ENCODE results near the gene YBX1. TPM values are rescaled to one million over a fixed set of nuclear protein-coding genes. Genes with fewer than 3 reads are reported as not detected.

The YBX1 gene
- total and polyA plus RNA-seq, 2 of the 13 experiments (the other 11 are each of a cell fraction or from before 2014, with no cell fraction given), result 339 to 628 TPM

GRCh38 chr1:42746436-42747105, 64.4 kb downstream of the YBX1 start:
- TF ChIP-seq DRAP1 (CRISPR knock-in tag; IDR thresholded peaks at IDR 0.05), result no peak
- no peak for TF ChIP-seq KAT8 (CRISPR knock-in tag; IDR thresholded peaks at IDR 0.05)
- TF ChIP-seq ZNF558 (CRISPR knock-in tag; IDR thresholded peaks at IDR 0.05; ENCODE audit: borderline replicate concordance), result no peak
- TF ChIP-seq NR2F2 (IDR thresholded peaks at IDR 0.05; ENCODE audit: borderline replicate concordance, low read depth), result no peak
- no peak for TF ChIP-seq POLR2G (IDR thresholded peaks at IDR 0.05; ENCODE audit: low read depth, low read length)
- TF ChIP-seq SALL1 (CRISPR knock-in tag; IDR thresholded peaks at IDR 0.05), result no peak
- no peak for TF ChIP-seq THRA (CRISPR knock-in tag; IDR thresholded peaks at IDR 0.05; ENCODE audit: borderline replicate concordance)
- no peak for TF ChIP-seq ZFP91 (CRISPR knock-in tag; IDR thresholded peaks at IDR 0.05; ENCODE audit: borderline replicate concordance)
- no peak for TF ChIP-seq ZNF674 (CRISPR knock-in tag; IDR thresholded peaks at IDR 0.05; ENCODE audit: low read depth)
- no peak for TF ChIP-seq ZNF34 (CRISPR knock-in tag; IDR thresholded peaks at IDR 0.05; ENCODE audit: borderline replicate concordance)
- TF ChIP-seq ZNF503 (CRISPR knock-in tag; IDR thresholded peaks at IDR 0.05), result no peak
- TF ChIP-seq KLF6 (CRISPR knock-in tag; IDR thresholded peaks at IDR 0.05), result no peak
- no peak for TF ChIP-seq ZNF292 (CRISPR knock-in tag; IDR thresholded peaks at IDR 0.05; ENCODE audit: borderline replicate concordance, low read depth)
- no peak for TF ChIP-seq CBFB (CRISPR knock-in tag; IDR thresholded peaks at IDR 0.05)
- TF ChIP-seq GATAD2A (CRISPR knock-in tag; IDR thresholded peaks at IDR 0.05), result no peak
- no peak for TF ChIP-seq KDM5A (IDR thresholded peaks at IDR 0.05; ENCODE audit: borderline replicate concordance, low read length)
- TF ChIP-seq FOXP1 (IDR thresholded peaks at IDR 0.05), result no peak
- TF ChIP-seq FOXP1 (CRISPR knock-in tag; IDR thresholded peaks at IDR 0.05), result no peak
- no peak for TF ChIP-seq ONECUT2 (CRISPR knock-in tag; IDR thresholded peaks at IDR 0.05)
- TF ChIP-seq REPIN1 (CRISPR knock-in tag; IDR thresholded peaks at IDR 0.05; ENCODE audit: borderline replicate concordance, low read depth), result no peak
- Histone ChIP-seq H3K4me2 (ENCODE audit: low read depth, low read length) (no peak overlapping the region), H2AFZ (ENCODE audit: low read length) (no peak overlapping the region), H3K27ac (ENCODE audit: extremely low read length, insufficient read depth, low read length) (no peak overlapping the region), H3K4me1 (ENCODE audit: insufficient read depth, low read length) (peaks cover 21% of the 10 kb centered on the region), H4K20me1 (ENCODE audit: insufficient read depth, low read length) (no peaks in the 10 kb centered on the region), H3K36me3 (replicated peaks in 1 of 2; ENCODE audit: control insufficient read depth in 1 of 2, insufficient read depth in 2 of 2, low read length in 2 of 2) (peaks cover 15 to 42% of the 10 kb centered on the region in 2 experiments; a peak in 4 of 5 replicates), H3K9ac (ENCODE audit: insufficient read depth, low read depth, low read length) (no peak overlapping the region), H3K9me3 (ENCODE audit: low read length) (no peaks in the 10 kb centered on the region), H3K79me2 (ENCODE audit: insufficient read depth, low read length) (no peaks in the 10 kb centered on the region), H3K4me3 (replicated peaks in 1 of 3; ENCODE audit: insufficient read depth in 1 of 3, low read depth in 2 of 3, low read length in 3 of 3) (no peak overlapping the region), H3K27me3 (ENCODE audit: control insufficient read depth in 1 of 2, insufficient read depth in 2 of 2, low read length in 2 of 2) (no peaks in the 10 kb centered on the region)
- ATAC-seq, result no peak
- WGBS (ENCODE audit: low lambda C conversion rate), result 91% methylated on average over 11 of the region's 12 CpGs
- in situ Hi-C loops (cut with HindIII; ENCODE audit: extremely low pct_ligation_motif_present, low pct_unique_long_range_greater_than_20kb) (loop anchor here (5.0 to 25.0 kb wide), 3 partner anchors 174 to 602 kb away; partner anchors contain the start of gene FOXJ3), intact Hi-C loops (cut with micrococcal nuclease; ENCODE audit: unreplicated experiment) (loop anchor here (5.0 to 10.0 kb wide), 2 partner anchors 234 to 412 kb away; partner anchors contain the start of gene FOXJ3)
- BruUV-seq (replicated peaks), result no TSS peak
- DNase-seq (ENCODE audit: low spot score), result no peak
- no peak for FAIRE-seq
- ChIA-PET POLR2A (interaction anchor here (0.6 to 1.4 kb wide), 2 partner anchors 89 to 126 kb away, joined by 3 to 4 read pairs; partner anchors contain the start of gene PPIH), CTCF (ENCODE audit: low intra/inter-chr PET ratio, low total read pairs) (interaction anchor here (0.8 to 2.1 kb wide), 3 partner anchors 11 to 235 kb away, joined by 3 to 17 read pairs (median 4); no protein-coding TSS in a partner anchor)

All from HepG2 (cell line).